Stimulated activated CD4-positive, alpha-beta T cell treated with anti-CD3 and anti-CD28 coated beads, Interleukin-2, amount 100 ng/mL, for 4 hours (primary cell): ENCODE data around the gene ZCWPW1.

ENCODE experiments used
- DNase-seq: peaks from one replicate; pipeline ENCODE4 v3.0.0-alpha.2; 2020; ENCODE audit warnings: low read depth

The ZCWPW1 gene

GRCh38 chr7:100428199-100428966 lies at the start of gene ZCWPW1:
ZCWPW1 (minus strand) TSS chr7:100428703; CDS start chr7:100420649, 8,054 bp downstream.
- peak; percentile 96 for DNase-seq

- DNase-seq, result no peak
Measured at GRCh38 chr7:100477871-100478267, 49.4 kb upstream of the ZCWPW1 start.

- DNase-seq, result no peak
Measured at GRCh38 chr7:100476903-100477870, 48.7 kb upstream of the ZCWPW1 start.

GRCh38 chr7:100476101-100476780 lies 47.7 kb upstream of the ZCWPW1 start:
- no peak for DNase-seq

- DNase-seq, result no peak
Measured at GRCh38 chr7:100475549-100475948, 47.0 kb upstream of the ZCWPW1 start.

GRCh38 chr7:100472854-100473499 lies 44.5 kb upstream of the ZCWPW1 start:
- no peak for DNase-seq

GRCh38 chr7:100472121-100472851 lies 43.8 kb upstream of the ZCWPW1 start:
- no peak for DNase-seq

- DNase-seq, result no peak
Measured at GRCh38 chr7:100471021-100471420, 42.5 kb upstream of the ZCWPW1 start.

- peak; percentile 72 for DNase-seq
Measured at GRCh38 chr7:100469227-100470044, 40.9 kb upstream of the ZCWPW1 start.

- DNase-seq, result no peak
Measured at GRCh38 chr7:100467638-100468373, 39.3 kb upstream of the ZCWPW1 start.

- no peak for DNase-seq
Measured at GRCh38 chr7:100466653-100467605, 38.4 kb upstream of the ZCWPW1 start.

- no peak for DNase-seq
Measured at GRCh38 chr7:100465702-100466311, 37.3 kb upstream of the ZCWPW1 start.

GRCh38 chr7:100465299-100465698 lies 36.8 kb upstream of the ZCWPW1 start:
- DNase-seq, result no peak

GRCh38 chr7:100464791-100465190 lies 36.3 kb upstream of the ZCWPW1 start:
- DNase-seq, result no peak

- no peak for DNase-seq
Measured at GRCh38 chr7:100464210-100464660, 35.7 kb upstream of the ZCWPW1 start, which contains the start of gene SPACDR. SPACDR (minus strand) TSS chr7:100464260; CDS start chr7:100464025, 235 bp downstream.

- DNase-seq, result no peak
Measured at GRCh38 chr7:100457033-100457432, 28.5 kb upstream of the ZCWPW1 start.

- no peak for DNase-seq
Measured at GRCh38 chr7:100456562-100456961, 28.1 kb upstream of the ZCWPW1 start.

- no peak for DNase-seq
Measured at GRCh38 chr7:100455206-100455605, 26.7 kb upstream of the ZCWPW1 start.
